ENCODE data around the gene PHTF1.
"Not testable (repeated sequence)": the region's sequence is repeated elsewhere in the genome, so short reads cannot be mapped to it uniquely, and the experiment has no call there.

- TF ChIP-seq CTCF, POLR2A (IDR thresholded peaks at IDR 0.05): not testable (repeated sequence)
Observed at GRCh38 chr1:113718621-113719020, 40.7 kb downstream of the PHTF1 start.
